H1 (cell line): ENCODE measurements around the gene WNT7A. TPM values are rescaled to one million over a fixed set of nuclear protein-coding genes. Genes with fewer than 3 reads are reported as not detected.

ENCODE experiments used
- CTCF ChIA-PET: fragments of 300-600 bp; sonication (Branson Sonifier 250); formaldehyde crosslinking; loops from one replicate; lab custom pipeline; 2021; ENCODE audit not compliant: partially characterized antibody; lab: Charles Lee
- POLR2A ChIA-PET: fragments of 300-600 bp; sonication (Branson Sonifier 250); formaldehyde crosslinking; loops from one replicate; lab custom pipeline; 2021; ENCODE audit warnings: inconsistent platforms; ENCODE audit not compliant: partially characterized antibody; lab: Charles Lee
- DNase-seq, 2 experiments: peaks; one replicate each; pipeline versions ENCODE4 v3.0.0 to v3.0.0-alpha.2; 2010 to 2022; ENCODE audit warnings: low spot score in 2 of 2, low read depth in 1 of 2, mixed read lengths in 1 of 2
- FAIRE-seq: peaks from 2 replicates; lab custom pipeline; 2011; peaks lifted over from hg19 to GRCh38; lab: Jason Lieb, UNC
- H2AFZ ChIP-seq: 2 replicates; pipeline ENCODE4 v1.8.1; 2012; ENCODE audit warnings: low read length, inconsistent platforms
- H2AK5ac ChIP-seq: 2 replicates; pipeline ENCODE4 v1.6.1; 2013; ENCODE audit warnings: low read depth, low read length
- H2BK120ac ChIP-seq: replicated peaks from 2 replicates; pipeline ENCODE3; 2013; ENCODE audit warnings: low read depth, low read length, inconsistent platforms
- H2BK12ac ChIP-seq: 2 replicates; pipeline ENCODE4 v1.6.1; 2013; ENCODE audit warnings: low read depth, low read length
- H2BK15ac ChIP-seq: 2 replicates; pipeline ENCODE4 v1.6.1; 2013; ENCODE audit warnings: low read length
- H2BK20ac ChIP-seq: 2 replicates; pipeline ENCODE4 v1.6.1; 2013; ENCODE audit warnings: low read length
- H2BK5ac ChIP-seq: 2 replicates; pipeline ENCODE4 v1.6.1; 2013; ENCODE audit warnings: low read depth, low read length
- H3K14ac ChIP-seq: 2 replicates; pipeline ENCODE4 v1.6.1; 2013; ENCODE audit warnings: inconsistent platforms; ENCODE audit not compliant: insufficient read length
- H3K18ac ChIP-seq: 2 replicates; pipeline ENCODE4 v1.6.1; 2013; ENCODE audit warnings: low read length; ENCODE audit errors: extremely low read depth
- H3K23ac ChIP-seq: 2 replicates; pipeline ENCODE4 v1.6.1; 2013; ENCODE audit warnings: inconsistent platforms; ENCODE audit not compliant: insufficient read length
- H3K23me2 ChIP-seq: 2 replicates; pipeline ENCODE4 v1.6.1; 2013; ENCODE audit warnings: low read depth, low read length
- H3K27ac ChIP-seq: 2 replicates; pipeline ENCODE4 v1.6.1; 2011; ENCODE audit warnings: low read depth, low read length, inconsistent platforms
- H3K27me3 ChIP-seq, 4 experiments: replicated peaks in 1 of 4; 1 replicate in 1 of 4; 2 replicates in 3 of 4; pipeline versions ENCODE4 v1.6.1 to v1.8.1; 2011 to 2013; ENCODE audit warnings: low read length in 3 of 4, mild to moderate bottlenecking in 3 of 4, inconsistent platforms in 2 of 4, mixed read lengths in 2 of 4, moderate library complexity in 1 of 4; ENCODE audit not compliant: control insufficient read depth in 3 of 4, insufficient read depth in 3 of 4; ENCODE audit errors: extremely low read depth in 1 of 4
- H3K36me3 ChIP-seq, 4 experiments: 2 replicates each; pipeline versions ENCODE4 v1.6.1 to v1.8.1; 2011 to 2013; ENCODE audit warnings: mild to moderate bottlenecking in 4 of 4, low read length in 3 of 4, moderate library complexity in 2 of 4, control low read depth in 1 of 4, inconsistent platforms in 1 of 4; ENCODE audit not compliant: insufficient read depth in 4 of 4, control insufficient read depth in 2 of 4
- H3K4ac ChIP-seq: replicated peaks from 2 replicates; pipeline ENCODE3; 2013; ENCODE audit warnings: low read length, low read depth, mixed read lengths, inconsistent platforms; ENCODE audit not compliant: insufficient read length
- H3K4me1 ChIP-seq, 4 experiments: replicated peaks in 1 of 4; 1 replicate in 1 of 4; 2 replicates in 3 of 4; pipeline versions ENCODE4 v1.6.1 to v1.8.1; 2011 to 2013; ENCODE audit warnings: low read length in 3 of 4, inconsistent platforms in 2 of 4, mixed read lengths in 1 of 4; ENCODE audit not compliant: insufficient read depth in 4 of 4, control insufficient read depth in 3 of 4
- H3K4me2 ChIP-seq, 2 experiments: 2 replicates each; pipeline versions ENCODE4 v1.6.1 to v1.8.1; 2011 to 2013; ENCODE audit warnings: low read depth in 2 of 2, low read length in 2 of 2, control low read depth in 1 of 2, inconsistent platforms in 1 of 2, mild to moderate bottlenecking in 1 of 2; ENCODE audit not compliant: insufficient read depth in 1 of 2
- H3K4me3 ChIP-seq, 4 experiments: fragments of 200-600, 300-600 bp in 1 of 4; sonication (generic), shearing (Covaris generic), sonication (Bioruptor Twin) in 1 of 4; 2 replicates each; pipeline versions ENCODE4 v1.5.1 to v1.8.1; 2011 to 2016; ENCODE audit warnings: low read length in 4 of 4, low read depth in 3 of 4, control low read depth in 2 of 4, inconsistent platforms in 2 of 4, mild to moderate bottlenecking in 2 of 4, mixed read lengths in 1 of 4, moderate library complexity in 1 of 4; ENCODE audit not compliant: insufficient read depth in 2 of 4; ENCODE audit errors: extremely low read depth in 1 of 4
- H3K56ac ChIP-seq: replicated peaks from 2 replicates; pipeline ENCODE3; 2013; ENCODE audit warnings: low read depth, mild to moderate bottlenecking, mixed read lengths, low read length, inconsistent platforms; ENCODE audit not compliant: insufficient read length
- H3K79me1 ChIP-seq: 2 replicates; pipeline ENCODE4 v1.6.1; 2013; ENCODE audit warnings: low read depth, low read length, control low read depth
- H3K79me2 ChIP-seq, 2 experiments: 2 replicates each; pipeline versions ENCODE4 v1.6.1 to v1.8.1; 2012 to 2013; ENCODE audit warnings: low read length in 2 of 2, mild to moderate bottlenecking in 2 of 2, inconsistent platforms in 1 of 2; ENCODE audit not compliant: insufficient read depth in 2 of 2, control insufficient read depth in 1 of 2
- H3K9ac ChIP-seq, 4 experiments: replicated peaks in 1 of 4; 1 replicate in 1 of 4; 2 replicates in 3 of 4; pipeline versions ENCODE4 v1.6.1 to v1.8.1; 2011 to 2013; ENCODE audit warnings: low read depth in 3 of 4, low read length in 3 of 4, control low read depth in 2 of 4, mild to moderate bottlenecking in 2 of 4, moderate library complexity in 2 of 4, inconsistent platforms in 1 of 4; ENCODE audit errors: extremely low read depth in 1 of 4
- H3K9me3 ChIP-seq, 2 experiments: 2 replicates each; pipeline versions ENCODE4 v1.6.1 to v1.8.1; 2012 to 2013; ENCODE audit warnings: mild to moderate bottlenecking in 2 of 2, moderate library complexity in 2 of 2, control low read depth in 1 of 2, inconsistent platforms in 1 of 2, low read depth in 1 of 2, low read length in 1 of 2, mixed read lengths in 1 of 2; ENCODE audit not compliant: insufficient read depth in 2 of 2
- H4K20me1 ChIP-seq, 2 experiments: replicated peaks in 1 of 2; 2 replicates each; pipeline versions ENCODE3 to v1.8.1; 2011 to 2013; ENCODE audit warnings: inconsistent platforms in 2 of 2, low read length in 2 of 2, mild to moderate bottlenecking in 1 of 2; ENCODE audit not compliant: insufficient read depth in 2 of 2, control insufficient read depth in 1 of 2
- H4K5ac ChIP-seq: 2 replicates; pipeline ENCODE4 v1.6.1; 2013; ENCODE audit warnings: low read length, low read depth, mixed read lengths, inconsistent platforms; ENCODE audit not compliant: insufficient read length
- H4K8ac ChIP-seq: 2 replicates; pipeline ENCODE4 v1.8.0; 2013; ENCODE audit warnings: mild to moderate bottlenecking, moderate library complexity, low read length, inconsistent platforms; ENCODE audit not compliant: insufficient read depth; ENCODE audit errors: extremely low read depth
- H4K91ac ChIP-seq: replicated peaks from 2 replicates; pipeline ENCODE3; 2013; ENCODE audit warnings: low read length, mixed read lengths, inconsistent platforms; ENCODE audit not compliant: insufficient read length
- CEBPB ChIP-seq: IDR thresholded peaks from 2 replicates; pipeline ENCODE4 v1.6.1; 2012; ENCODE audit warnings: low read depth, low read length
- CHD2 ChIP-seq: IDR thresholded peaks from 2 replicates; pipeline ENCODE4 v1.6.1; 2012; ENCODE audit warnings: low read length, improper control_type of control experiment
- EZH2 ChIP-seq: fragments of 200-600 bp; sonication (generic); IDR thresholded peaks from 2 replicates; pipeline ENCODE4 v1.7.1; 2012; ENCODE audit warnings: low read depth, mild to moderate bottlenecking, moderate library complexity, low read length, inconsistent platforms; ENCODE audit not compliant: severe bottlenecking
- FOSL1 ChIP-seq: IDR thresholded peaks from 2 replicates; pipeline ENCODE4 v1.6.1; 2011; ENCODE audit warnings: mild to moderate bottlenecking, low read depth, low read length, moderate library complexity; ENCODE audit not compliant: insufficient read depth
- NRF1 ChIP-seq: IDR thresholded peaks from 2 replicates; pipeline ENCODE4 v1.6.1; 2011; ENCODE audit warnings: mild to moderate bottlenecking, low read depth, low read length, improper control_type of control experiment
- RBBP5 ChIP-seq: IDR thresholded peaks from 2 replicates; pipeline ENCODE4 v1.7.1; 2012; ENCODE audit warnings: low read depth, mild to moderate bottlenecking, inconsistent platforms, low read length, moderate library complexity, borderline replicate concordance
- RFX5 ChIP-seq: IDR thresholded peaks from 2 replicates; pipeline ENCODE4 v1.6.1; 2011; ENCODE audit warnings: low read depth, low read length, improper control_type of control experiment, borderline replicate concordance
- SUZ12 ChIP-seq: fragments of 200-600 bp; sonication (generic); IDR thresholded peaks from 2 replicates; pipeline ENCODE4 v1.6.1; 2012; ENCODE audit warnings: mild to moderate bottlenecking, inconsistent platforms, low read length, moderate library complexity, mixed read lengths
- TBP ChIP-seq: IDR thresholded peaks from 2 replicates; pipeline ENCODE4 v1.6.1; 2011; ENCODE audit warnings: low read depth, low read length, improper control_type of control experiment
- TCF12 ChIP-seq: IDR thresholded peaks from 2 replicates; pipeline ENCODE4 v1.6.1; 2011; ENCODE audit warnings: low read depth, mild to moderate bottlenecking, low read length
- WGBS, 2 experiments: shearing (Covaris generic) in 1 of 2; methylation state at CpG; one replicate each; pipeline versions ENCODE4 v1.1.6 to v1.1.7; 2013 to 2015; ENCODE audit warnings: low lambda C conversion rate in 2 of 2, mixed read lengths in 2 of 2, inconsistent platforms in 1 of 2, low coverage in 1 of 2, missing lambda C conversion rate in 1 of 2; ENCODE audit not compliant: insufficient replicate concordance in 2 of 2, insufficient coverage in 1 of 2, insufficient read length in 1 of 2; ENCODE audit errors: extremely low coverage in 1 of 2, missing lambda C conversion rate in 1 of 2; 5-methylcytosine and 5-hydroxymethylcytosine counted together
- polyA plus RNA-seq, 7 experiments: library from polyadenylated mRNA; depleted of rRNA in 3 of 7; stranded (reverse) in 5 of 7; unstranded in 2 of 7; fragments of >200 nt in 5 of 7; fragments of 200-250 nt in 2 of 7; gene quantifications; 1 replicate in 5 of 7; 2 replicates in 1 of 7; 4 replicates in 1 of 7; pipeline versions ENCODE4 v1.2.1 to v1.2.3, GENCODE V29; 2011 to 2013; ENCODE audit warnings: missing spikeins in 2 of 7, mixed read lengths in 2 of 7
- total RNA-seq: library from RNA; stranded (reverse); fragmentation: NEBNext Ultra II Directional; extraction: Animal tissue kit (Norgen Biotek cat#: 25700); gene quantifications from 2 replicates; pipeline ENCODE4 v1.2.1, GENCODE V29; 2021
- TF ChIP-seq, protein P1 (sequence below): IDR thresholded peaks from 2 replicates; pipeline ENCODE4 v1.6.1; 2011; ENCODE audit warnings: low read length, improper control_type of control experiment

Gene WNT7A
- total and polyA plus RNA-seq, 2 of the 8 experiments (the other 6 are each of a cell fraction or from before 2014, with no cell fraction given), result 0.02 TPM; not detected in 1

DNA sequence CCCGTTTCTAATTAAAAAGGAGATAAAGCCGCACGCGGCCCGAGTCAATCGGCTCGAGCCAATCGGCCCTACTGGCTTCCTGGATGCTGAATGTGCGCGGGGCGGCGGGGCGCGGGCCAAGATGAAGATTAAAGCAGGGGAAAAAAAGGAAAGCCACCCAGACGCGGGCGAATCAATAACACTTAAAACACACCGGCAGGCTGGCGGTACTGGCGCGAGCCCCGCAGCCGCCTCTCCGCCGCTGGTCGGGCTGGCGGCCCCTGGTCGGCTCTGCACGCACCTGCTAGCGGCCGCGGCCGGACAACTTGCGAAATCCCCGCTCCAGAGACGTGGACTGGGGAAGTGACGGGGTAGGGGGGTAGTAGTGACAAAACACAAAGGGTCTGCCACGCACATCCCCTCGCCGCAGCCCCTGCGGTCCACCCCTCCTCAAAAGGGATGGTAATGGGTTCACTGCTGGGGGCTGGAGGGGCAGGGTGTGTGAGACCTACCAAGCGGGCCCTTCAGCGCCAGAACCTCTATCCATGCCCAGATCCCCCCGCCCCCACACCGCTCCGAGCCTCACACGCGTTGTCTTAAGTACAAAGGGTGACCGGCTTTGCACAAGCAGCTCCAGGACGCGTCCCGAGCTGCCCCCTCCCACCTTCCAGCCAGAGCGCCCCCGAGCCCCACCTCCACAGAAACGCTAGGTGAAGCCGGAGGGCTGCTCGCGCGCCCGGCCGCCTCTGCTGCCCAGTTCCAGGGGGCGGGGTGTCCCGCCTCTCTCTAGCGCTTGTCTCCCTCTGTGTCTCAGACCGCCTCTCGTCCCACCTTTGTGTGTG is 1.4 kb downstream of the WNT7A start:
- no peak overlapping the region for H2BK120ac ChIP-seq
- H3K14ac ChIP-seq, result no peak overlapping the region
- no peak overlapping the region for H2AK5ac ChIP-seq
- H4K5ac ChIP-seq, result no peak overlapping the region
- no peak overlapping the region for H3K9ac ChIP-seq
- peaks cover 19% of the 10 kb centered on the region; the same call in 1 of the 2 replicates for H3K23me2 ChIP-seq
- FAIRE-seq, result no peak
- H3K27me3 ChIP-seq, result peaks cover 56 to 95% (median 67%) of the 10 kb centered on the region in 4 experiments
- peak overlapping the region; percentile 26 to 65 (median 41) for H3K4me3 ChIP-seq
- no peak overlapping the region for H2BK12ac ChIP-seq
- ChIA-PET POLR2A (interaction anchor here (0.8 to 1.0 kb wide), 2 partner anchors 35 to 228 kb away, joined by 3 read pairs; no protein-coding TSS in a partner anchor), CTCF (interaction anchor here (0.9 to 19.2 kb wide), 7 partner anchors 10 to 214 kb away, joined by 3 to 765 read pairs (median 11); no protein-coding TSS in a partner anchor)
- no peak overlapping the region for H4K8ac ChIP-seq
- no peak overlapping the region for H2BK5ac ChIP-seq
- no peaks in the 10 kb centered on the region for H3K79me2 ChIP-seq
- no peaks in the 10 kb centered on the region for H3K9me3 ChIP-seq
- H2AFZ ChIP-seq, result no peak overlapping the region
- H4K20me1 ChIP-seq, result peaks cover 3 to 6% of the 10 kb centered on the region in 2 experiments
- H3K56ac ChIP-seq, result no peak overlapping the region
- H3K23ac ChIP-seq, result no peak overlapping the region
- no peaks in the 10 kb centered on the region for H3K36me3 ChIP-seq
- H3K4ac ChIP-seq, result no peak overlapping the region
- H3K79me1 ChIP-seq, result no peaks in the 10 kb centered on the region
- H3K4me2 ChIP-seq, result peak overlapping the region; percentile 87 to 98
- no peak overlapping the region for H4K91ac ChIP-seq
- no peak overlapping the region for H3K27ac ChIP-seq
- H3K18ac ChIP-seq, result no peak overlapping the region
- no peak overlapping the region for H2BK20ac ChIP-seq
- DNase-seq, result peak in 1 of 2 experiments; percentile 82
- 3% methylated on average over 47 of the region's 66 CpGs; no CpG with 5 or more reads in 1 of the 2 experiments for WGBS, 2 experiments
- no peak overlapping the region for H2BK15ac ChIP-seq
- H3K4me1 ChIP-seq, result peaks cover 3 to 24% (median 8%) of the 10 kb centered on the region in 4 experiments
- TF ChIP-seq RFX5 (no peak), CHD2 (no peak), NRF1 (no peak), RBBP5 (no peak), SUZ12 (peak; percentile 91), TCF12 (no peak), EZH2 (peak; percentile 84), TBP (no peak), CEBPB (peak; percentile 74; the same call in 1 of the 2 replicates), FOSL1 (no peak)
- TF ChIP-seq, protein P1, sequence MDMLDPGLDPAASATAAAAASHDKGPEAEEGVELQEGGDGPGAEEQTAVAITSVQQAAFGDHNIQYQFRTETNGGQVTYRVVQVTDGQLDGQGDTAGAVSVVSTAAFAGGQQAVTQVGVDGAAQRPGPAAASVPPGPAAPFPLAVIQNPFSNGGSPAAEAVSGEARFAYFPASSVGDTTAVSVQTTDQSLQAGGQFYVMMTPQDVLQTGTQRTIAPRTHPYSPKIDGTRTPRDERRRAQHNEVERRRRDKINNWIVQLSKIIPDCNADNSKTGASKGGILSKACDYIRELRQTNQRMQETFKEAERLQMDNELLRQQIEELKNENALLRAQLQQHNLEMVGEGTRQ, result no peak
